ENCODE data around the gene FADS3. TPM values are rescaled to one million over a fixed set of nuclear protein-coding genes. Genes with fewer than 3 reads are reported as not detected.

Gene FADS3
- total and polyA plus RNA-seq, 12 donors, result 54.9 to 217 (median 75.2) TPM

DNA sequence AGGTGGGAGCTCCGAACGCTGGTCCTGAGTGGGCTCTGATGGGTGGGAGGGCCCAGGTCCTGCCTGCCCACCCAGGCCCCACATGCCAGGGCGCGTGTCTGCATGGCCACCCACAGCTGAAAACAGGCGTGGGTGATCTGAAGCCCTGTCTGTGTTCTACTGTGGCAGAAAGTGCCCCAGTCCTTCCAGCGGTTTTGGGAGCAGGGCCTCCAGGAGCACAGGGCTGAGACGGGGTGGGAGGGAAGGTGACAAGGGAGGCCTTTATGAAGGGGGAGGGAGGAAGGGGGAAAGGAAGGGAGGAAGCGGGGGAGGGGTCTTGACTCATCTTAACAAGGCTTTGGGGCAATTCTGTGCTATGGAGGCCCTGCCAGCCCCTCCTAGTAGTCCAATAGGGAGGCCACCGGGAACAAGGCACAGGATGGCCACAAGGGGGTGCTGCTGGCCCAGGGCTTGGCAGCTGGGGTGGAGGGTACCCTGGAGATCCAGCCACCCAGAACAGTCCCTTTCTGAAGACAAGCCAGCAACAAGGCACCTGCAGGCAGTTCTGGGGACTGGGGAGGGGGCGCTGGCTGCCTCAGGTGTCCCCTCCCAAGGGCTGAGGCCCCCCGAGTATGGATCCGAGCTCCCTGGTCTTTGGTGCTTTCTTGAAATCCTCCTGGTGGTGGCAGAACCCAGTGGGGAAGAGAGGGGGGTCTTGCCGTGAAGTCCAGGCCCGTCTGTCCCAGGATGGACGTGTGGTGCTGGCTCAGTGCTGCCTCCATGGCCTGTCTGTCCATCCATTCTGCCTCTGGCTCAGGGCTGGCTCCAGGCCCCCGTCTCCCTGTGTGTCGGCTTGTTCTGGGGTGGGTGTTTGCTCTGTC is 6.3 kb upstream of the FADS3 start:
- peak overlapping the region in 6 of 10 donors; percentile 5 to 55 (median 31) for H3K27ac ChIP-seq
- no peak overlapping the region for H3K4me3 ChIP-seq
- H3K36me3 ChIP-seq, result peaks cover 0 to 53% (median 0%) of the 10 kb centered on the region in 9 donors
- peaks cover 0 to 23% (median 10%) of the 10 kb centered on the region in 9 donors for H3K4me1 ChIP-seq
- DNase-seq, result peak; percentile 73 to 82
- 77 to 79% methylated on average over 17 of the region's 17 CpGs for whole genome bisulfite sequencing, 2 donors
- TF ChIP-seq, protein P1, sequence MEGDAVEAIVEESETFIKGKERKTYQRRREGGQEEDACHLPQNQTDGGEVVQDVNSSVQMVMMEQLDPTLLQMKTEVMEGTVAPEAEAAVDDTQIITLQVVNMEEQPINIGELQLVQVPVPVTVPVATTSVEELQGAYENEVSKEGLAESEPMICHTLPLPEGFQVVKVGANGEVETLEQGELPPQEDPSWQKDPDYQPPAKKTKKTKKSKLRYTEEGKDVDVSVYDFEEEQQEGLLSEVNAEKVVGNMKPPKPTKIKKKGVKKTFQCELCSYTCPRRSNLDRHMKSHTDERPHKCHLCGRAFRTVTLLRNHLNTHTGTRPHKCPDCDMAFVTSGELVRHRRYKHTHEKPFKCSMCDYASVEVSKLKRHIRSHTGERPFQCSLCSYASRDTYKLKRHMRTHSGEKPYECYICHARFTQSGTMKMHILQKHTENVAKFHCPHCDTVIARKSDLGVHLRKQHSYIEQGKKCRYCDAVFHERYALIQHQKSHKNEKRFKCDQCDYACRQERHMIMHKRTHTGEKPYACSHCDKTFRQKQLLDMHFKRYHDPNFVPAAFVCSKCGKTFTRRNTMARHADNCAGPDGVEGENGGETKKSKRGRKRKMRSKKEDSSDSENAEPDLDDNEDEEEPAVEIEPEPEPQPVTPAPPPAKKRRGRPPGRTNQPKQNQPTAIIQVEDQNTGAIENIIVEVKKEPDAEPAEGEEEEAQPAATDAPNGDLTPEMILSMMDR (IDR thresholded peaks at IDR 0.05), result peak; percentile 79 to 94 (median 87)
- peak; percentile 51 to 84 (median 72) for ATAC-seq
- no peaks in the 10 kb centered on the region for H3K27me3 ChIP-seq
- H3K9me3 ChIP-seq, result no peaks in the 10 kb centered on the region
- intact Hi-C loops (cut with DNase I), result loop anchor here (1.0 to 10.0 kb wide), 9 partner anchors 49 to 211 kb away; no protein-coding TSS in a partner anchor

DNA sequence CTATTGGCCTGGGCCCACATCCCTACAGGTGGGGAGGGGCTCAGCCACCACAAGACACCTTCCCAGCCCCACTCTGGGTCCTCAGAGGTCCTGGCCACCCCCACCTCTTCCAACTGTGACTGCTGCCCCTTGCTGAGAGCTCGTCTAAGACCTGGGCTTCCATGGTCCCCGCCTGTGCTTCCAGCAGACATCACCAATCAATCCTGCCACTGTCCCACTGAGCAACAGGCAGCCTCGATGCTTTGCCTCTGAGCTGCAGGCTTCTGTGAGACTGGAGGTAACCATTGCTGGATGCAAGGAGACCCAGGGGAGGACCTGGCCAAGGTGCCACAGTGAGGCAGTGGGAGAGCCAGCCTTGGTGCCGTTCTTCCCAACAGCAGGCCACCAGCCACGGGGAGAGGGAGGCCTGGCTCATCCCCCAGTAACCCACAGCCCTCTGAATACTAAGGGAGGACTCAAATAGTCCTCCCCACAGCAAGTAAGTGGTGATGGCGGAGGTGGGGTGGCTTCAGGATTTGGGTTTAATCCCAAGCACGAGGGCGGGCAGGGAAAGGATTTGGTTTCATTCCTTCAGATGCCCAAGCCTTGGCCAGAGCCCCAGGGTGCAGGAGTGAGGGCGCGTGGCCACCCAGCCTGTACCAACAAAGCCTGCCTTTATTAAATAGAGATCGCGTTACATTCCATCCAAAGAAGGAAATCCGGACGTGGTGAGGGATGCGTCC is 5.5 kb upstream of the FADS3 start:
- TF ChIP-seq, protein P1 (IDR thresholded peaks at IDR 0.05), result no peak
- no peaks in the 10 kb centered on the region for H3K9me3 ChIP-seq
- intact Hi-C loops (cut with DNase I), result loop anchor here in 8 of 10 donors (1.0 to 10.0 kb wide), 5 partner anchors 50 to 210 kb away; no protein-coding TSS in a partner anchor
- H3K27ac ChIP-seq, result peak overlapping the region in 1 of 10 donors; percentile 6
- peaks cover 0 to 45% (median 0%) of the 10 kb centered on the region in 9 donors for H3K36me3 ChIP-seq
- no peak overlapping the region for H3K4me3 ChIP-seq
- 87 to 89% methylated on average over 15 of the region's 15 CpGs for WGBS, 2 donors
- peaks cover 0 to 27% (median 13%) of the 10 kb centered on the region in 9 donors for H3K4me1 ChIP-seq
- DNase-seq (no peak), ATAC-seq (no peak)
- no peaks in the 10 kb centered on the region for H3K27me3 ChIP-seq

DNA sequence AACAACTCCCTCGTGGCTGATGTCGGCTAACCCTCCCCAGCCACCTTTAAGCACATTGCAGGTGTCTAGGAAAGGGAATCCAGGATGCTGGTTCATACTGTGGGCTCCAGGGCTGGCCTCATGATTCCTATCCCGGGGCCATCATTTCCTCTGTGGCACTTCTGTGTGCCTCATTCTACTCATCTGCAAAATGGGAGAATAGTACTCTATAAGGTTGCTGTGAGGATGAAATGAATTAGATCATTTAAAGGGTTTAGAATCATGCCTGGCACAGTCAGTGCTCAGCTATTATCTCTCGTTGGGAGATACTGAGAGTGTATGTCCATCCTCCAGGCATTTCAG is 4.3 kb upstream of the FADS3 start:
- ATAC-seq (no peak), DNase-seq (no peak)
- Histone ChIP-seq H3K27ac (peak overlapping the region in 1 of 10 donors; percentile 55), H3K27me3 (no peaks in the 10 kb centered on the region), H3K9me3 (no peaks in the 10 kb centered on the region), H3K4me3 (no peak overlapping the region), H3K36me3 (peaks cover 0 to 34% (median 0%) of the 10 kb centered on the region in 9 donors), H3K4me1 (peaks cover 0 to 33% (median 19%) of the 10 kb centered on the region in 9 donors)
- intact Hi-C loops (cut with DNase I), result loop anchor here in 8 of 10 donors (5.0 to 10.0 kb wide), 4 partner anchors 91 to 212 kb away; no protein-coding TSS in a partner anchor
- TF ChIP-seq, protein P1 (IDR thresholded peaks at IDR 0.05), result no peak
- WGBS, 2 donors, result 66 to 72% methylated on average over 4 of the region's 4 CpGs

DNA sequence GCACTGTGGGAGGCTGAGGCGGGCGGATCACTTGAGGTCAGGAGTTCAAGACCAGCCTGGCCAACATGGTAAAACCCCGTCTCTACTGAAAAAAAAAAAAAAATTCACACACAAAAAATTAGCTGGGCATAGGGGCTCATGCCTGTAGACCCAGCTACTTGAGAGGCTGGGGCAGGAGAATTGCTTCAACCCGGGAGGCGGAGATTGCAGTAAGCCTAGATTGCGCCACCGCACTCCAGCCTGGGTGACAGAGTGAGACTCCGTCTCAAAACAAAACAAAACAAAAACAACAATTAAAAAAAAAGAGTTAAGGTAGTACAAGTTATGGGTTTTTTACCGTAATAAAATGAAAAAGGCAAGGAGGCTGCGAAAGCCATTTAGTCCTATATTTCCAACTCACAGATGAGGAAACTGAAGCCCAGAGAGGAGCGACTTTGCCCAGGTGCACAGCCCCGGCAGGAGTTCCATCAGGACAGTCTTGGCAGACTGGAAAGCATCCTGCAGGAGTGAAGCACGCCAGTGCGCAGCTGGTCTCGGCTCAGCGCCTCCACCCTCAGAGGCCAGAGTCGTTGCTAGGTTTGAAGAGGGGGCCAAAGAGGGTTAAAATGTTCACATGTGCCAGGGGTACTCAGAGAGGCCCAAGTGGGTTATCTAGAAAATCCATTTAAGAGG is 3.8 kb upstream of the FADS3 start:
- 84 to 85% methylated on average over 16 of the region's 17 CpGs for WGBS, 2 donors
- TF ChIP-seq, protein P1 (IDR thresholded peaks at IDR 0.05), result no peak
- no peaks in the 10 kb centered on the region for H3K27me3 ChIP-seq

More for the DNA sequence above, 3.8 kb upstream of the FADS3 start:
- Histone ChIP-seq H3K9me3 (no peaks in the 10 kb centered on the region), H3K36me3 (peaks cover 0 to 31% (median 0%) of the 10 kb centered on the region in 9 donors), H3K4me1 (peaks cover 1 to 38% (median 24%) of the 10 kb centered on the region in 9 donors), H3K4me3 (no peak overlapping the region), H3K27ac (peak overlapping the region in 2 of 10 donors; percentile 24 to 55)
- ATAC-seq, result no peak
- DNase-seq, result no peak
- intact Hi-C loops (cut with DNase I), result loop anchor here in 8 of 10 donors (5.0 to 10.0 kb wide), 4 partner anchors 90 to 212 kb away; no protein-coding TSS in a partner anchor
